PC-3 (cell line): ENCODE results near the gene LPIN1. TPM values are rescaled to one million over a fixed set of nuclear protein-coding genes. Genes with fewer than 3 reads are reported as not detected.

ENCODE experiments used
- ATAC-seq: fragments of 200-7000 bp; cut with Tn5 transposase; 2 replicates; pipeline ENCODE4 v1.9.1; 2020; ENCODE audit warnings: mild to moderate bottlenecking, moderate library complexity
- BruUV-seq: library from RNA; stranded (reverse); fragments of 400-500 nt; replicated peaks from 2 replicates; lab custom pipeline; 2021; lab: Mats Ljungman, UMichigan
- CTCF ChIA-PET: fragments of 300-600 bp; sonication (Branson Sonifier 250); formaldehyde crosslinking; loops from one replicate; lab custom pipeline; 2022; ENCODE audit warnings: antibody characterized with exemption; lab: Charles Lee
- POLR2A ChIA-PET: fragments of 300-600 bp; sonication (Branson Sonifier 250); formaldehyde crosslinking; loops from one replicate; lab custom pipeline; 2022; ENCODE audit warnings: antibody characterized with exemption; ENCODE audit not compliant: unreplicated experiment; lab: Charles Lee
- DNase-seq: peaks from one replicate; pipeline ENCODE4 v3.0.0-alpha.2; 2015
- H2AFZ ChIP-seq: fragments of 300-600 bp; sonication (generic); 2 replicates; pipeline ENCODE4 v1.6.0; 2016; ENCODE audit warnings: antibody characterized with exemption, low read length
- H3F3A ChIP-seq: fragments of 300-600 bp; sonication (generic); one replicate; pipeline ENCODE4 v1.6.0; 2017; ENCODE audit warnings: antibody characterized with exemption, low read length, control low read depth, mild to moderate bottlenecking; ENCODE audit not compliant: unreplicated experiment
- H3K27ac ChIP-seq: fragments of 300-600 bp; sonication (generic); 2 replicates; pipeline ENCODE4 v1.5.1; 2016; ENCODE audit warnings: mild to moderate bottlenecking, low read length
- H3K27me3 ChIP-seq: fragments of 300-600 bp; sonication (generic); 2 replicates; pipeline ENCODE4 v1.6.1; 2016; ENCODE audit warnings: low read length, mixed read lengths
- H3K36me3 ChIP-seq: fragments of 300-600 bp; sonication (generic); 2 replicates; pipeline ENCODE4 v1.6.1; 2016; ENCODE audit warnings: low read depth, mixed run types, low read length, mixed read lengths
- H3K4me1 ChIP-seq: fragments of 300-600 bp; sonication (generic); 2 replicates; pipeline ENCODE4 v1.5.1; 2016; ENCODE audit warnings: low read length; ENCODE audit not compliant: insufficient read depth
- H3K4me2 ChIP-seq: fragments of 300-600 bp; sonication (generic); 2 replicates; pipeline ENCODE4 v1.6.0; 2016; ENCODE audit warnings: low read length
- H3K4me3 ChIP-seq: fragments of 300-600 bp; sonication (generic); 2 replicates; pipeline ENCODE4 v1.5.1; 2016; ENCODE audit warnings: mild to moderate bottlenecking, low read length, mixed read lengths
- H3K79me2 ChIP-seq: fragments of 300-600 bp; sonication (generic); 2 replicates; pipeline ENCODE4 v1.6.1; 2017; ENCODE audit warnings: low read length, mixed read lengths
- H3K9ac ChIP-seq: fragments of 300-600 bp; sonication (generic); 2 replicates; pipeline ENCODE4 v1.6.0; 2016; ENCODE audit warnings: mild to moderate bottlenecking, low read length
- H3K9me2 ChIP-seq: fragments of 300-600 bp; sonication (generic); replicated peaks from 2 replicates; pipeline ENCODE4 v1.6.1; 2016; ENCODE audit warnings: mixed run types, low read length, mixed read lengths
- H3K9me3 ChIP-seq: fragments of 300-600 bp; sonication (generic); 2 replicates; pipeline ENCODE4 v1.6.1; 2016; ENCODE audit warnings: low read length, mixed read lengths
- H4K20me1 ChIP-seq: fragments of 300-600 bp; sonication (generic); 2 replicates; pipeline ENCODE4 v1.6.1; 2016; ENCODE audit warnings: low read length, mixed read lengths
- EZH2 ChIP-seq: fragments of 300-600 bp; sonication (generic); IDR thresholded peaks from one replicate; pipeline ENCODE4 v1.6.1; 2017; ENCODE audit warnings: antibody characterized with exemption, mild to moderate bottlenecking, low read length; ENCODE audit not compliant: unreplicated experiment
- EZH2phosphoT487 ChIP-seq: fragments of 300-600 bp; sonication (generic); IDR thresholded peaks from 2 replicates; pipeline ENCODE4 v1.6.1; 2018; ENCODE audit warnings: mild to moderate bottlenecking, antibody characterized with exemption, low read length, borderline replicate concordance
- intact Hi-C: fragments of 100-400 bp; cut with micrococcal nuclease; formaldehyde crosslinking; loops from 2 replicates; pipeline ENCODE4 v1.9.0; 2023
- total RNA-seq: library from RNA; depleted of rRNA; stranded (reverse); fragments of >200 nt; gene quantifications from 2 replicates; pipeline ENCODE4 v1.2.3, GENCODE V29; 2014
- TF ChIP-seq, protein P1 (sequence below): fragments of 300-600 bp; sonication (generic); conservative IDR thresholded peaks from 2 replicates; pipeline ENCODE4 v1.5.1; 2017; ENCODE audit warnings: antibody characterized with exemption, low read depth, mild to moderate bottlenecking, low read length

LPIN1 gene
- total RNA-seq, 1 experiment from 2014 or later, result 40.9 TPM

DNA sequence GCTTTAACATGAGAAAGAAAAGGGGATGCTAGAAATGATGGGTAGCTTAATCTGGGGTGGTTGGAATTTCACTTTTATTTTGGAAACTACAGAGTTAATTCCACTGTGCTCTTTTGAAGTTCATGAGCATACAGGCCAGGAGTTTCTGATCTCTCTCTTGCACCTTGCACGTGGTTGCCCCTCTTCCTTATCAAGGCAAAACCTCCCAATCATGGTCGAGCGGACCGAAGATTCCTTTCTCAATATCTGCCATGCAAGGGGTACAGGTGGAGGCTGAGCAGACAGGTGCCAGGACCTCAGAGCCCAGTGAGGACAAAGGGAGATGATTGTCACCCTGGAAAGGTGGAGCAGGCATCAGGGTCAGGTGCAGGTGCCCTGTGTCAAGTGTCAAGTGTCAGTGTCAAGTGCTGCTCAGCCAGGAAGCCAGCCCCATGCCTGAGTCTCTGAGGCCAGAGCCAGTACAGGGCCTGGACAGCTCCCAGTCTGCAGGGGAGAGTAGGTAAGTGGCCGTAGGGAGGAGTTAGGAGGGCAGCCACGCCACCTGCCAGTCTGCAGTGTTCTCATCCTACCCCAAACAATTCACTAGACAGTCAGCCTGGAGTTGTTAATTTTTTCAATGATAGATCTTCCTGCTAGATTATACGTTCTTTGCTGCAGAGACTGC, 42.2 kb downstream of the LPIN1 start:
- Histone ChIP-seq H3K9me3 (no peaks in the 10 kb centered on the region), H3K27ac (no peak overlapping the region), H2AFZ (no peak overlapping the region), H4K20me1 (no peaks in the 10 kb centered on the region), H3K9me2 (no peaks in the 10 kb centered on the region), H3K27me3 (no peaks in the 10 kb centered on the region), H3K4me3 (no peak overlapping the region), H3K4me1 (no peaks in the 10 kb centered on the region), H3F3A (no peaks in the 10 kb centered on the region), H3K9ac (no peak overlapping the region), H3K79me2 (no peaks in the 10 kb centered on the region), H3K4me2 (no peak overlapping the region), H3K36me3 (peaks cover 64% of the 10 kb centered on the region)
- CTCF ChIA-PET, result no interaction called here
- POLR2A ChIA-PET, result interaction anchor here (0.6 kb wide), 1 partner anchor 76 kb away, joined by 3 read pairs; no protein-coding TSS in a partner anchor
- TF ChIP-seq EZH2 (no peak), EZH2phosphoT487 (no peak)
- TF ChIP-seq, protein P1, sequence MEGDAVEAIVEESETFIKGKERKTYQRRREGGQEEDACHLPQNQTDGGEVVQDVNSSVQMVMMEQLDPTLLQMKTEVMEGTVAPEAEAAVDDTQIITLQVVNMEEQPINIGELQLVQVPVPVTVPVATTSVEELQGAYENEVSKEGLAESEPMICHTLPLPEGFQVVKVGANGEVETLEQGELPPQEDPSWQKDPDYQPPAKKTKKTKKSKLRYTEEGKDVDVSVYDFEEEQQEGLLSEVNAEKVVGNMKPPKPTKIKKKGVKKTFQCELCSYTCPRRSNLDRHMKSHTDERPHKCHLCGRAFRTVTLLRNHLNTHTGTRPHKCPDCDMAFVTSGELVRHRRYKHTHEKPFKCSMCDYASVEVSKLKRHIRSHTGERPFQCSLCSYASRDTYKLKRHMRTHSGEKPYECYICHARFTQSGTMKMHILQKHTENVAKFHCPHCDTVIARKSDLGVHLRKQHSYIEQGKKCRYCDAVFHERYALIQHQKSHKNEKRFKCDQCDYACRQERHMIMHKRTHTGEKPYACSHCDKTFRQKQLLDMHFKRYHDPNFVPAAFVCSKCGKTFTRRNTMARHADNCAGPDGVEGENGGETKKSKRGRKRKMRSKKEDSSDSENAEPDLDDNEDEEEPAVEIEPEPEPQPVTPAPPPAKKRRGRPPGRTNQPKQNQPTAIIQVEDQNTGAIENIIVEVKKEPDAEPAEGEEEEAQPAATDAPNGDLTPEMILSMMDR, result no peak
- no peak for DNase-seq
- BruUV-seq, result no TSS peak
- intact Hi-C loops, result no loop called here
- ATAC-seq, result no peak

DNA sequence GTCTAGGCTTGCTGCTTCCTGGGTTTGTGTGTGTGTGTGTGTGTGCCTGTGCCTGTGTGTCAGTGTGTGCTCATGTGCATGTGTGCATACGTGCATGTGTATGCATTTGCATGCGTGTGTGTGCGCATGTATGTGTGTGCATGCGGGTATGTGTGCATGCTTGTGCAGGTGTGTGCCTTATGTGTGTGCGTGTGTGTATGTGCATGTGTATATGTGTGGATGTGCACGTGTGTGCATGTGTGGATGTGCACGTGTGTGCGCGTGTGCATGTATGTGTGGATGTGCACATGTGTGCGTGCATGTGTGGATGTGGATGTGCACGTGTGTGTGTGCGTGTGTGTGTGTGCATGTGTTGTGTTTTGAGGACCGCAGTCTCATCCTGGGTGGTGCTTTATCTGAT, 42.8 kb downstream of the LPIN1 start:
- H3F3A ChIP-seq, result no peaks in the 10 kb centered on the region

DNA sequence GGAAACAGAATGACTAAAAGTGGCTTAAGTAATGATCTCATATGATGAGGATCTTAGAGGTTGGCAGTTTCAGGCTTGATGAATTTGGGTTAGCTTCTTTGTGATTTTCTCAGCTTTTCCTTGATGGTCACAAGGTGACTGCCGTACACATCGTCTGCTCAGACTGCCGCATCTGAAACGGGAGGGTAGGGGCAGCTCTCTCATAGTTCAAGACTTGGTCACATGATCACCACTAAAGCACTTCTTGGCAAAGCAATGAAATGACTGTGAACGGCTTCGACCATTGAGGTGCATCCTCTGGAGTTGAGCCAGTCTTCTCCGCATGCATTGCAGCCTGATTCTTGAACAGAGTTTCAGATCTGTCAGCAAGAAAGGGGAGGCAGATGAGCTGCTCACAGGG, 43.8 kb downstream of the LPIN1 start:
- Histone ChIP-seq H3K4me1 (no peaks in the 10 kb centered on the region), H3F3A (no peaks in the 10 kb centered on the region), H3K27ac (no peak overlapping the region), H3K9me2 (no peaks in the 10 kb centered on the region), H3K27me3 (no peaks in the 10 kb centered on the region), H4K20me1 (no peaks in the 10 kb centered on the region), H3K4me3 (no peak overlapping the region), H3K4me2 (no peak overlapping the region), H3K9me3 (no peaks in the 10 kb centered on the region), H2AFZ (no peak overlapping the region), H3K36me3 (peaks cover 71% of the 10 kb centered on the region), H3K9ac (no peak overlapping the region), H3K79me2 (no peaks in the 10 kb centered on the region)
- CTCF ChIA-PET, result no interaction called here
- intact Hi-C loops, result no loop called here
- POLR2A ChIA-PET, result no interaction called here
- DNase-seq, result no peak
- BruUV-seq, result no TSS peak
- ATAC-seq, result no peak
- no peak for TF ChIP-seq EZH2phosphoT487
- TF ChIP-seq EZH2, result no peak
- TF ChIP-seq, protein P1, result no peak

More for the DNA sequence above, 42.8 kb downstream of the LPIN1 start:
- Histone ChIP-seq H3K9ac (no peak overlapping the region), H3K79me2 (no peaks in the 10 kb centered on the region), H4K20me1 (no peaks in the 10 kb centered on the region), H3K9me2 (no peaks in the 10 kb centered on the region), H3K4me1 (no peaks in the 10 kb centered on the region), H2AFZ (no peak overlapping the region), H3K9me3 (no peaks in the 10 kb centered on the region), H3K27me3 (no peaks in the 10 kb centered on the region), H3K36me3 (peaks cover 67% of the 10 kb centered on the region), H3K4me3 (no peak overlapping the region), H3K27ac (no peak overlapping the region), H3K4me2 (no peak overlapping the region)
- BruUV-seq, result no TSS peak
- no peak for TF ChIP-seq EZH2
- TF ChIP-seq EZH2phosphoT487, result no peak
- TF ChIP-seq, protein P1, result no peak
- ChIA-PET CTCF (no interaction called here), POLR2A (no interaction called here)
- DNase-seq (no peak), ATAC-seq (no peak)
- intact Hi-C loops, result no loop called here
